GM19324 (cell line): ENCODE data around the gene ASB2.
A peak's percentile ranks its signal among the peaks of the same experiment; 100 is the strongest.

ENCODE experiments used
- ATAC-seq: cut with Tn5 transposase; IDR thresholded peaks from one replicate; pipeline ENCODE4 v1.9.1; 2021; ENCODE audit warnings: mild to moderate bottlenecking, moderate library complexity; ENCODE audit not compliant: unreplicated experiment, low FRiP score

Gene ASB2

GRCh38 chr14:93951635-93952540 is 24.5 kb downstream of the ASB2 start:
- ATAC-seq, result no peak

- no peak for ATAC-seq
Measured at GRCh38 chr14:93950948-93951634, 25.3 kb downstream of the ASB2 start.

DNA sequence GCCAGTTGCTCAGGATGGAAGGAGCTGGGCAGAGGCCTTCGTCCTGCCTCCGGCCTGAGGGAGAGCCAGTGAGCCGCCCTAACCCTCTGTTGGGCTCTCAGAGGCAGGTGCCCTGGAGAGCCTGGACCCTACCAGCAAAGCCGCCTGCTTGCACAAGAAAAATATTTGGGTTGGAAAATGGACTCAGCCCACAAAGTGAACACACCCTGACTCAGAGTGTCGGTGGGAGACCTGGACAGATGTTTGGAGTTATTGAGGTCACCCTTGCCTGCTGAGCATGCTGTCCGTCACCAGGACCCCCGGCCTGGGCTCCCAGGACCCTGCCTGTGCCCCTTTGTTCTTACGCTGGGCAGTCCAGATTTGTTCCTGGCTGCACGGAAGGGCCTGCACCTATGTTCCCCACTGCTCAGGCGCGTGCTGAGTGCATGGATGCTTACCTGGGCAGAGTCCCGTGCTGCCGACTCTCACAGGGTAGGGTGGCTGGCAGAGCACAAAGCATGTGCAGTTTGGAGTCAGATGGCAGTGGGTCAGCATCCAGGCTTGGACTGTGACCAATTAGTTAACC is 26.8 kb downstream of the ASB2 start:
- ATAC-seq, result no peak

DNA sequence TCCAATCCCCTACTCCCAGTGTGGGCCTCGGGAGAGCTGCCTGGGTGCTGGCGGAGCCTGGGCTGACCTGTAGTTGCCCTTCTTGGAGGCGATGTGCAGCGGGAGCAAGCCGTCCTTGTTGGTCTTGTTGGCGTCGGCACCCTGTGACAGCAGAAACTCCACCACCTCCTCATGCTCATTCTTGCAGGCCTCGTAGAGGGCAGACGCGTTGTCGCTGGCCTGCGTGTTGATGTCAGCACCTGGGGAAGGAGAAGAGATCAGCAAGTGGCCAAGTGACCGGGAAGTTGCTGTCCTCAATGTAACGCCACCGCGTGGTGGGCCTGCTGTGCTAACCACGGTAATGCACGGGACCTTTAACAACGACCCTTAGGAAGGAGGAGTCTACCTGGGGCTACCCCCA is 29.1 kb downstream of the ASB2 start:
- no peak for ATAC-seq

DNA sequence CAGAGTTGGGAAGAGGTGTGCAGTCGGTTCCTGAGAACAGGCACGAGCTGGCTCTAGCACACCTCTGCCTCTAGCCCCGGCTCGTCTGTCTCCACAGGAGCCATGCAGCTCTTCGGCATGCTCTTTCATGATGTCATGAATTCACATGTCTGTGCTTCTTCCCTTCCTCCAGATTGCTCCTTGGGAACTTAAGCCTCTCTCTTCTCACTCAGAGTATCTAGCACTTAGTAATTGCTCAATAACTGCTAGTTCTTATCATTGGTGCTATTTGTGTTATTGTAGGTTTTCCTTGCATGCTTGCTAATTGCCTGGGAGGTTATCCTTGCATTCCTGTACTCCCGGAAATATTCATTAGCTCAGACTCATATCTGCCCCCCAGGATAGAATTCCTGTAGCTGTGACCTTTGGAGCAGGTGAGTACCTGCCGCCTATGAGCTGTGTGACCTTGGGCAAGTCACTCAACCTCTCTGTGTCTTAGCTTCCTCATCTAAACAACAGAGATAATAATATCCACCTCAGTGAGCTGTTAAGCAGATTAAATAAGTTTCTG is 29.8 kb downstream of the ASB2 start:
- no peak for ATAC-seq

DNA sequence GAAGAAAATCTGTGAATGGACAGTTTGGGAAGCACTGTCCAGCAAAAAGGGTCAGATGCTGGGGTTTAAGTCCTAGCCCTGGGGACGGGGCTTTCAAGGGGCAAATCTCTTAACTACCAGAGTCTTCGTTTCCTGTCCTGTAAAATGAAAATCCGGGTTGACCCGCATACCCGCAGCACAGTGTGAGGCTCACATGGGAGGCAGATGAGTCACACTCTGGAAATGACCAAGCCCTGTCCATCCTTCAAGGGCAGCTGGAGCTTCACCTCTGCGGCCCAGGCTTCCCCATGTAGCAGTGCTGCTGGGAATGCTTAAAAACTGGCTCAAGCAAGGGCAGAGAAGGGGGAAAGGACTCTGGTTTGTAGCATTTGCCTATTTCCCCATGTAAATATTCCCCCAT is 30.3 kb downstream of the ASB2 start:
- ATAC-seq, result no peak

DNA sequence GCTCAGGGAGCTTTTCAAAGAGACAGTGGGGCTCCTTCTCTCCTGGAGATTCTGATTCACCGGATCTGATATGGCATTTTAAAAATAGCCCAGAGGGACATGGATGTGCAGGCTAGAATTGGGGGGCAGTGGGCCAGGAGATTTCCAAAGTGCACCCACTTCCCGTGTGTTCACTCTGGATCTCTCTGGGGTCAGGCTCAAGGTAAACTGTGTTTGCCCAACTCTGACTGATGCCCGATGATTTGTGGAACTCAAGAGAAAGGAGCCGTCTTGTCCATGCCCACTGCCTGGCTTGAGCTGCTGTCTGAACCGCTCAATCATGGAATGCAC is 31.3 kb downstream of the ASB2 start:
- no peak for ATAC-seq

- ATAC-seq, result no peak
Measured at GRCh38 chr14:93944348-93945069, 31.9 kb downstream of the ASB2 start.

- no peak for ATAC-seq
Measured at GRCh38 chr14:93943930-93944329, 32.4 kb downstream of the ASB2 start.

GRCh38 chr14:93943052-93943451 is 33.3 kb downstream of the ASB2 start:
- no peak for ATAC-seq

GRCh38 chr14:93941293-93941910 is 35.0 kb downstream of the ASB2 start:
- ATAC-seq, result no peak

GRCh38 chr14:93940437-93940836 is 35.9 kb downstream of the ASB2 start:
- ATAC-seq, result no peak

DNA sequence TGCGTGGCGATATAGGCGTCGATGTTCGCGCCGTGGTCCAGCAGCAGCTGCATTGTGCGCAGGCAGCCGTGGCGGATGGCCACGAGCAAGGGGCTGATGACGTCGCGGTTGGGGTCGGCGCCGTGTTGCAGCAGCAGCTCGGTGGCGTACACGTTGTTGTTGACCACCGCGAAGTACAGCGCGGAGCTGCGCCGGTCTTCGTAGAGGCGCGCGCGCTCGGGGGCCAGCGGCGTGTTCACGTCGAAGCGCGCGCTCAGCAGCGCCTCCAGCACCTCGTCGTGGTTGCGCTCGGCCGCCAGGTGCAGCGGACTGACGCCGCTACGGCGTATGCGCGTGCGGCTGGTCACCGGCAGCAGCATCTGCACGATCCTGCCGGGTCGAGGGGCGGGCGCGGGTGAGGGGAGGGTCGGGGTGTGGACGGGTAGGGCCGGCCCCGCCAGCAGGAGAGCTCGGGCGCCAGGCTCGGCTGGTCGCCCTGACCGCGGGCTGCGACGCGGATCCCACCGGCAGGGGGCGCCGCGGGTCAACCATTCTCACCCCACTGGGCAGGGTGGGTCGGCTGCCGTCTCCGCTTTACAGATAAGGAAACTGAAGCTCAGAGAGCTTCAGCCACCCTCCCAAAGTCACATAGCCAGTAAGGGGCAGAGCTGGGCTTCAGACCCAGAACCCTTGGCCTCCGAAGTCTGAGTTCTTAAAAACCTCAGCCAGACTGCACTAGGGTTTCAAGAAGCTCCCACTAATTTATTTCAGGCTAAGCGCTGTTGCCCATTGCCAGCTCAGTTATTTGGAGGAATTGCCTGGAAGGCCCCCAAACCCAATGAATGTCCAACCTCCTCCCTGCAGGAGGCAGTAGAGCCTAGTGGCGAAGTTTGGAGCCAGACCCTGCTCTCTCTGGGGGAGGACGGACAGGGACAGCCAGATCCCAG is 36.8 kb downstream of the ASB2 start:
- ATAC-seq, result peak; percentile 95

- ATAC-seq, result no peak
Measured at GRCh38 chr14:93938751-93939303, 37.5 kb downstream of the ASB2 start.

DNA sequence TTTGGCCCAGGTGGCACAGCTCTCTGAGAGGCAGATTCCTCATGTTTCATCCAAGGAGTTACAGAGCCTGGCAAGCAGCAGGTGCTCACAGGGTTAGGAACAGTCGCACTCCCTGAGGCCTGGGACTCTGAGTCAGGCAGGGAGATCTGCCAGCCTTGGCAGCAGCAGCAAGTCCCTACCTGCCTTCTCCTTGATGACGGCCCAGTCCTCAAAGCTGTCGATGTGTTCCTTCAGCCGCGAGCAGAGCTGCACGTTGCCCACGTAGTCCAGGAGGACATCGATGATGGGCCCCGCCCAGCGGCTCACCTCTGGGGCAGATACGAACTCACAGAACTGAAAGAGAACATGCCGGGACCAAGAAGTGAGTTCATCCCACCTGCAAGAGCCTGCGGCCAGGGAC is 38.9 kb downstream of the ASB2 start:
- no peak for ATAC-seq

- no peak for ATAC-seq
Measured at GRCh38 chr14:93936926-93937325, 39.4 kb downstream of the ASB2 start.

DNA sequence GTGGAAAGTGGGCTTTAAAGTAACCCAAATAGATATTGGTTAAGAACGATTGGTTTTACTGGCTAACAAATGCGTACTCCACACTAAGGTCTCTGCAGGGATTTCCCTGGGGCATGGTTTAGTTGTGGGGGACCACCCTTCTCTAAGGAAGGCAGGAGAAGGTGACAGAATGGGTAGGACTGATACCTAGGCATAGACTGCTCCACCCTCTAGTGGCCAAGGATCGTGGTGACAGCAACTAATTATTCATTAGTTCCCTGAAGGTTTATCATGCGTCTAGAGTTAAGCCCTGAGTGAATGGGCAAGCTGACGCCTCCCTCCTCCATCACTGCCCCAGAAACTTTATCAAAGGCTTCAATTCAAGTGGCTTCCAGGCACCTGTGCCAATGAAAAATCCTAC is 40.1 kb downstream of the ASB2 start:
- no peak for ATAC-seq

DNA sequence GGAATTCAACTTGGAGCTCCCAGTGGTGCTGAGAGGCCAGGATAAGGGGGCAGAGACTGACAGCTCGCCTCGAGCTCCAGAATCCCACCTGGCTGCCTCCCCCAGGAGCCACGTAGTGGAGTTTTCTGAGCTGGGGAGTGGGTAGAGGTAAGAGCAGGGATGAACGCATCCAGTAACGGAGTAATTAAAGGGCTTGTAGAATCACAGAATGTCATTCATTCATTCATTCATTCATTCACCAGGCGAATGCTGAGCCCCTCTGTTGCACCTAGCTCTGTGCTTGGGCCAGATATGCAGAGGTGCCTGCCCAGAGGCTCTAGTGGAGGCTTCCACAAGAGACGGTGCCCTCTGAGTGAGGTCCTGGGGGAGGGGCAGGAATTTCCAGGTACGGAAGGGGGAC is 41.2 kb downstream of the ASB2 start:
- ATAC-seq, result no peak

GRCh38 chr14:93932642-93933041 is 43.7 kb downstream of the ASB2 start:
- no peak for ATAC-seq
